ENCODE measurements around the gene FABP3.
"Not testable (repeated sequence)": the region's sequence is repeated elsewhere in the genome, so short reads cannot be mapped to it uniquely, and the experiment has no call there.

DNA sequence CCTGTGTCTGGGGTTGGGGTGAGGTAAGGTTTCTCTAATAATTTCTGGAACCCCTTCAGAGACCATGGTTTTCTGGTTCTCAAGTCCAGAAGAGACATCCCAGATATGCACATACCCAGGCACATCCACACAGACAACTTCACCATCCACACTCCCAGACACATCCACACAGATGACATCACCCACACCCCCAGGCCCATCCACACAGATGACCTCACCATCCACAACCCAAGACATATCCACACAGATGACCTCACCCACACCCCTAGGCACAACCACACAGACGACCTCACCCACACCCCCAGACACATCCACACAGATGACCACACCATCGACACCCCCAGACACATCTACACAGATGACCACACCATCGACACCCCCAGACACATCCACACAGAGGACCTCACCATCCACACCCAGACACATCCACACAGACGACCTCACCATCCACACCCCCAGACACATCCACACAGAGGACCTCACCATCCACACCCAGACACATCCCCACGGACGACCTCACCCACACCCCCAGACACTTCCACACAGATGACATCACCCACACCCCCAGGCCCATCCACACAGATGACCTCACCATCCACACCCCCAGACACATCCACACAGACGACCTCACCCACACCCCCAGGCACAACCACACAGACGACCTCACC is 13.8 kb upstream of the FABP3 start:
- TF ChIP-seq, protein P1, sequence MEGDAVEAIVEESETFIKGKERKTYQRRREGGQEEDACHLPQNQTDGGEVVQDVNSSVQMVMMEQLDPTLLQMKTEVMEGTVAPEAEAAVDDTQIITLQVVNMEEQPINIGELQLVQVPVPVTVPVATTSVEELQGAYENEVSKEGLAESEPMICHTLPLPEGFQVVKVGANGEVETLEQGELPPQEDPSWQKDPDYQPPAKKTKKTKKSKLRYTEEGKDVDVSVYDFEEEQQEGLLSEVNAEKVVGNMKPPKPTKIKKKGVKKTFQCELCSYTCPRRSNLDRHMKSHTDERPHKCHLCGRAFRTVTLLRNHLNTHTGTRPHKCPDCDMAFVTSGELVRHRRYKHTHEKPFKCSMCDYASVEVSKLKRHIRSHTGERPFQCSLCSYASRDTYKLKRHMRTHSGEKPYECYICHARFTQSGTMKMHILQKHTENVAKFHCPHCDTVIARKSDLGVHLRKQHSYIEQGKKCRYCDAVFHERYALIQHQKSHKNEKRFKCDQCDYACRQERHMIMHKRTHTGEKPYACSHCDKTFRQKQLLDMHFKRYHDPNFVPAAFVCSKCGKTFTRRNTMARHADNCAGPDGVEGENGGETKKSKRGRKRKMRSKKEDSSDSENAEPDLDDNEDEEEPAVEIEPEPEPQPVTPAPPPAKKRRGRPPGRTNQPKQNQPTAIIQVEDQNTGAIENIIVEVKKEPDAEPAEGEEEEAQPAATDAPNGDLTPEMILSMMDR (IDR thresholded peaks at IDR 0.05): not testable (repeated sequence)
- not testable (repeated sequence) for TF ChIP-seq POLR2A, POLR2AphosphoS5 (IDR thresholded peaks at IDR 0.05)
